Measurements from ENCODE around the gene DNAJC16.

DNAJC16 gene

DNA sequence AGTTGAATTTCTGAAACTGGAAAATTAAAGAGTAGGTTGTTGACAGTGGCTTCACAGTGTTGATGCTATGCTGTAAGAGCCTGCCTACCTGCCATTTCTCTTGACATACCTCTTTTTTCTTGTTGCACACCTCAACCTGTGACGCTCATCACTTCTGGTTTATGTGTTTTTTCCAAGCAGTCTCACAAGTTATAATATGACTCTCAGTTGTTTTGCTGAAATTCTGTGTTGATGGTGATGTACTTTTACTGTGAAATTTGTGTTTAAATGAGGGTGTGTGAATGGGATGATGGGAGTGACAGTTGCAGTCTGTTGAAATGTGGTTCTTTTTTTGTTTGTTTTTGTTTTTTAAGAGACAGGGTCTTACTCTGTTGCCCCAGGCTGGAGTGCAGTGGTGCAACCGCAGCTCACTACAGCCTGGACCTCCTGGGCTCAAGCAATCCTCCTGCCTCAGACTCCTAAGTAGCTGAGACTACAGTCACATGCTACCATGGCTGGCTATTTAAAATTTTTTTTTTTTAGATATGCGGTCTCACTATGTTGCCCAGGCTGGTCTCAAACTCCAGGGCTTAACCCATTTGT lies 97.6 kb downstream of the DNAJC16 start:
- H3K27ac ChIP-seq (replicated peaks): no peak overlapping the region
- no peaks in the 10 kb centered on the region for H3K27me3 ChIP-seq (ENCODE audit: insufficient read depth, poor library complexity, severe bottlenecking)
- TF ChIP-seq GABPA (IDR thresholded peaks at IDR 0.05; ENCODE audit: low read depth) (no peak), SPI1 (IDR thresholded peaks at IDR 0.05; ENCODE audit: borderline replicate concordance, low read depth) (no peak), POLR2AphosphoS5 (IDR thresholded peaks at IDR 0.05; ENCODE audit: low read depth) (no peak)
- TF ChIP-seq, protein P1, sequence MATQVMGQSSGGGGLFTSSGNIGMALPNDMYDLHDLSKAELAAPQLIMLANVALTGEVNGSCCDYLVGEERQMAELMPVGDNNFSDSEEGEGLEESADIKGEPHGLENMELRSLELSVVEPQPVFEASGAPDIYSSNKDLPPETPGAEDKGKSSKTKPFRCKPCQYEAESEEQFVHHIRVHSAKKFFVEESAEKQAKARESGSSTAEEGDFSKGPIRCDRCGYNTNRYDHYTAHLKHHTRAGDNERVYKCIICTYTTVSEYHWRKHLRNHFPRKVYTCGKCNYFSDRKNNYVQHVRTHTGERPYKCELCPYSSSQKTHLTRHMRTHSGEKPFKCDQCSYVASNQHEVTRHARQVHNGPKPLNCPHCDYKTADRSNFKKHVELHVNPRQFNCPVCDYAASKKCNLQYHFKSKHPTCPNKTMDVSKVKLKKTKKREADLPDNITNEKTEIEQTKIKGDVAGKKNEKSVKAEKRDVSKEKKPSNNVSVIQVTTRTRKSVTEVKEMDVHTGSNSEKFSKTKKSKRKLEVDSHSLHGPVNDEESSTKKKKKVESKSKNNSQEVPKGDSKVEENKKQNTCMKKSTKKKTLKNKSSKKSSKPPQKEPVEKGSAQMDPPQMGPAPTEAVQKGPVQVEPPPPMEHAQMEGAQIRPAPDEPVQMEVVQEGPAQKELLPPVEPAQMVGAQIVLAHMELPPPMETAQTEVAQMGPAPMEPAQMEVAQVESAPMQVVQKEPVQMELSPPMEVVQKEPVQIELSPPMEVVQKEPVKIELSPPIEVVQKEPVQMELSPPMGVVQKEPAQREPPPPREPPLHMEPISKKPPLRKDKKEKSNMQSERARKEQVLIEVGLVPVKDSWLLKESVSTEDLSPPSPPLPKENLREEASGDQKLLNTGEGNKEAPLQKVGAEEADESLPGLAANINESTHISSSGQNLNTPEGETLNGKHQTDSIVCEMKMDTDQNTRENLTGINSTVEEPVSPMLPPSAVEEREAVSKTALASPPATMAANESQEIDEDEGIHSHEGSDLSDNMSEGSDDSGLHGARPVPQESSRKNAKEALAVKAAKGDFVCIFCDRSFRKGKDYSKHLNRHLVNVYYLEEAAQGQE (IDR thresholded peaks at IDR 0.05; ENCODE audit: insufficient replicate concordance, low read depth): no peak
- TF ChIP-seq, protein P2, sequence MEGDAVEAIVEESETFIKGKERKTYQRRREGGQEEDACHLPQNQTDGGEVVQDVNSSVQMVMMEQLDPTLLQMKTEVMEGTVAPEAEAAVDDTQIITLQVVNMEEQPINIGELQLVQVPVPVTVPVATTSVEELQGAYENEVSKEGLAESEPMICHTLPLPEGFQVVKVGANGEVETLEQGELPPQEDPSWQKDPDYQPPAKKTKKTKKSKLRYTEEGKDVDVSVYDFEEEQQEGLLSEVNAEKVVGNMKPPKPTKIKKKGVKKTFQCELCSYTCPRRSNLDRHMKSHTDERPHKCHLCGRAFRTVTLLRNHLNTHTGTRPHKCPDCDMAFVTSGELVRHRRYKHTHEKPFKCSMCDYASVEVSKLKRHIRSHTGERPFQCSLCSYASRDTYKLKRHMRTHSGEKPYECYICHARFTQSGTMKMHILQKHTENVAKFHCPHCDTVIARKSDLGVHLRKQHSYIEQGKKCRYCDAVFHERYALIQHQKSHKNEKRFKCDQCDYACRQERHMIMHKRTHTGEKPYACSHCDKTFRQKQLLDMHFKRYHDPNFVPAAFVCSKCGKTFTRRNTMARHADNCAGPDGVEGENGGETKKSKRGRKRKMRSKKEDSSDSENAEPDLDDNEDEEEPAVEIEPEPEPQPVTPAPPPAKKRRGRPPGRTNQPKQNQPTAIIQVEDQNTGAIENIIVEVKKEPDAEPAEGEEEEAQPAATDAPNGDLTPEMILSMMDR (IDR thresholded peaks at IDR 0.05; ENCODE audit: insufficient read depth, low read length): no peak
- no peak overlapping the region for H3K4me3 ChIP-seq (replicated peaks; ENCODE audit: insufficient read depth, low read length)
- DNase-seq (ENCODE audit: low read depth in 1 of 2, low spot score in 1 of 2): no peak

DNA sequence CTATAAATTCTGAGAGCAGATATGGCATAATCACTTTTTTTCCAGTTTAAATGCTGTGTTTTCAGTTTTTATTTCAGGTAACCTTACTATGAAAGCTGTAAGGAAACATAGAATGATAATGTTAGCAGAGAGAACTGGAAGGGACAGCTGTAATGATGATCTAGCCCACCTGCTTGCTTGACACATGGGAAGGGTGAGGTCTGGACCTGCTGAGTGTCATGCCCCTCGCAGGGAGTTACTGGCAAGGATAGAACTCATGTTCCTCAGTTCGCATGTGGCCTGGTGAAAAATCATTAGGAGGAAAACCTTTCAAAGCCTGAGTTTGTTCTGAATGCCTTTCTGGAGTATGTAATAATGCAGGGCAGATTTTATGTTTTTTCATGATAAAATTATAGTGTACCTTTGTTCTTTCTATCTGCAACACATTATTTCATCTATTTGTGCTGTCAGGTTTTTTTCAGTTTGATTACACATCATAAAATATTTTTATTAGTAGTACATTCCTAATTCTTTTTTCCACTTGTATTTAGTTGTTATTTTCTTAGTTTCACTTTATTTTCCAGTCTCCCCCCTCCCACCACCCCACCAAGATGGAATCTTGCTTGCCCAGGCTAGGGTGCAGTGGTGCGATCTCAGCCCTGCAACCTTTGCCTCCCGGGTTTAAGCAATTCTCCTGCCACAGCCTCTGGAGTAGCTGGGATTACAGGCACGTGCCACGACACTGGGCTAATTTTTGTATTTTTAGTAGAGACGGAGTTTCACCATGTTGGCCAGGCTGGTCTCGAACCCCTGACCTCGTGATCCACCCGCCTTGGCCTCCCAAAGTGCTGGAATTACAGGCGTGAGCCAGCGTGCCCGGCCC lies 98.6 kb downstream of the DNAJC16 start:
- Histone ChIP-seq H3K4me3 (replicated peaks; ENCODE audit: insufficient read depth, low read length) (no peak overlapping the region), H3K27me3 (ENCODE audit: insufficient read depth, poor library complexity, severe bottlenecking) (no peaks in the 10 kb centered on the region), H3K27ac (replicated peaks) (no peak overlapping the region)
- no peak for DNase-seq (ENCODE audit: low read depth in 1 of 2, low spot score in 1 of 2)
- TF ChIP-seq, protein P2 (IDR thresholded peaks at IDR 0.05; ENCODE audit: insufficient read depth, low read length): no peak
- TF ChIP-seq, protein P1 (IDR thresholded peaks at IDR 0.05; ENCODE audit: insufficient replicate concordance, low read depth): no peak
- TF ChIP-seq POLR2AphosphoS5 (IDR thresholded peaks at IDR 0.05; ENCODE audit: low read depth): no peak
- no peak for TF ChIP-seq GABPA (IDR thresholded peaks at IDR 0.05; ENCODE audit: low read depth)
- TF ChIP-seq SPI1 (IDR thresholded peaks at IDR 0.05; ENCODE audit: borderline replicate concordance, low read depth): no peak

All from HL-60 (cell line).